IMR-90 (cell line): ENCODE data around the gene KRTAP4-2. TPM values are rescaled to one million over a fixed set of nuclear protein-coding genes. Genes with fewer than 3 reads are reported as not detected.

ENCODE experiments used
- ATAC-seq: fragments of 200-7000 bp; cut with Tn5 transposase; 2 replicates; pipeline ENCODE4 v1.9.1; 2020; ENCODE audit warnings: low read depth, mild to moderate bottlenecking, moderate library complexity
- BruUV-seq: library from RNA; stranded (reverse); fragments of 400-500 nt; replicated peaks from 2 replicates; lab custom pipeline; 2021; lab: Mats Ljungman, UMichigan
- CTCF ChIA-PET: fragments of 300-600 bp; formaldehyde crosslinking; extraction: SDS; loops from one replicate; lab custom pipeline; 2021; ENCODE audit warnings: antibody characterized with exemption; lab: Yijun Ruan, JAX
- POLR2A ChIA-PET: fragments of 300-600 bp; sonication (Branson Sonifier 250); formaldehyde crosslinking; loops from one replicate; lab custom pipeline; 2022; ENCODE audit warnings: antibody characterized with exemption; ENCODE audit not compliant: unreplicated experiment; lab: Charles Lee
- DNase-seq: peaks from one replicate; pipeline ENCODE4 v3.0.0; 2013
- H2AFZ ChIP-seq: replicated peaks from 2 replicates; pipeline ENCODE3; 2013; ENCODE audit warnings: low read length, mild to moderate bottlenecking; ENCODE audit not compliant: poor library complexity
- H2AK5ac ChIP-seq: 2 replicates; pipeline ENCODE4 v1.6.1; 2013; ENCODE audit warnings: low read depth, low read length, inconsistent platforms
- H2AK9ac ChIP-seq: replicated peaks from 2 replicates; pipeline ENCODE3; 2013; ENCODE audit warnings: mild to moderate bottlenecking, low read depth, low read length, moderate library complexity; ENCODE audit not compliant: poor library complexity
- H2BK120ac ChIP-seq: 2 replicates; pipeline ENCODE4 v1.6.1; 2013; ENCODE audit warnings: low read depth, low read length, inconsistent platforms
- H2BK15ac ChIP-seq: 3 replicates; pipeline ENCODE4 v1.6.1; 2013; ENCODE audit warnings: low read depth, low read length, inconsistent platforms
- H2BK20ac ChIP-seq: 2 replicates; pipeline ENCODE4 v1.6.1; 2013; ENCODE audit warnings: low read depth, mild to moderate bottlenecking, inconsistent platforms, low read length, moderate library complexity
- H2BK5ac ChIP-seq: 2 replicates; pipeline ENCODE4 v1.6.1; 2013; ENCODE audit warnings: mild to moderate bottlenecking, low read depth, low read length, inconsistent platforms; ENCODE audit not compliant: poor library complexity, severe bottlenecking
- H3K14ac ChIP-seq: replicated peaks from 2 replicates; pipeline ENCODE4 v1.6.1; 2013; ENCODE audit warnings: low read depth, low read length, inconsistent platforms
- H3K18ac ChIP-seq: 2 replicates; pipeline ENCODE4 v1.6.1; 2013; ENCODE audit warnings: low read depth, low read length, control low read depth
- H3K23ac ChIP-seq: 2 replicates; pipeline ENCODE4 v1.6.1; 2013; ENCODE audit warnings: low read depth, low read length, inconsistent platforms
- H3K27ac ChIP-seq: 2 replicates; pipeline ENCODE4 v1.5.1; 2013; ENCODE audit warnings: mild to moderate bottlenecking, control low read depth, low read length; ENCODE audit not compliant: insufficient read depth
- H3K27me3 ChIP-seq: 2 replicates; pipeline ENCODE4 v1.6.1; 2013; ENCODE audit warnings: low read length; ENCODE audit not compliant: control insufficient read depth, insufficient read depth
- H3K36me3 ChIP-seq: 2 replicates; pipeline ENCODE4 v1.6.1; 2013; ENCODE audit warnings: low read length, mixed read lengths; ENCODE audit not compliant: control insufficient read depth, insufficient read depth
- H3K4ac ChIP-seq: 2 replicates; pipeline ENCODE4 v1.6.1; 2013; ENCODE audit warnings: low read depth, low read length, inconsistent platforms
- H3K4me1 ChIP-seq: 2 replicates; pipeline ENCODE4 v1.6.1; 2013; ENCODE audit warnings: low read length, mixed read lengths; ENCODE audit not compliant: control insufficient read depth, insufficient read depth
- H3K4me2 ChIP-seq: 2 replicates; pipeline ENCODE4 v1.6.1; 2013; ENCODE audit warnings: low read depth, mild to moderate bottlenecking, control low read depth, low read length, moderate library complexity
- H3K4me3 ChIP-seq: 2 replicates; pipeline ENCODE4 v1.5.1; 2013; ENCODE audit warnings: low read depth, mild to moderate bottlenecking, control low read depth, low read length, moderate library complexity; ENCODE audit not compliant: insufficient read depth
- H3K56ac ChIP-seq: 2 replicates; pipeline ENCODE4 v1.6.1; 2013; ENCODE audit warnings: low read length, inconsistent platforms; ENCODE audit not compliant: insufficient read depth; ENCODE audit errors: extremely low read depth
- H3K79me1 ChIP-seq, 2 experiments: 2 replicates each; pipeline ENCODE4 v1.6.1; 2013; ENCODE audit warnings: low read length in 2 of 2, inconsistent platforms in 1 of 2, low read depth in 1 of 2
- H3K9ac ChIP-seq: 2 replicates; pipeline ENCODE4 v1.6.1; 2013; ENCODE audit warnings: low read depth, low read length, control low read depth
- H3K9me1 ChIP-seq: 2 replicates; pipeline ENCODE4 v1.6.1; 2013; ENCODE audit warnings: low read length, inconsistent platforms; ENCODE audit not compliant: insufficient read depth
- H3K9me3 ChIP-seq: 2 replicates; pipeline ENCODE4 v1.6.1; 2013; ENCODE audit warnings: low read length; ENCODE audit not compliant: control insufficient read depth, insufficient read depth
- H4K20me1 ChIP-seq: 2 replicates; pipeline ENCODE4 v1.6.1; 2013; ENCODE audit warnings: low read length, inconsistent platforms; ENCODE audit not compliant: insufficient read depth
- H4K5ac ChIP-seq: 2 replicates; pipeline ENCODE4 v1.6.1; 2013; ENCODE audit warnings: mild to moderate bottlenecking, low read depth, low read length, control low read depth
- H4K8ac ChIP-seq, 2 experiments: 2 replicates each; pipeline ENCODE4 v1.6.1; 2013; ENCODE audit warnings: low read depth in 2 of 2, low read length in 2 of 2, control low read depth in 1 of 2, inconsistent platforms in 1 of 2
- H4K91ac ChIP-seq: 2 replicates; pipeline ENCODE4 v1.6.1; 2013; ENCODE audit warnings: low read depth, low read length, inconsistent platforms; ENCODE audit not compliant: insufficient read depth
- BHLHE40 ChIP-seq: fragments of 150-350 bp; IDR thresholded peaks from 2 replicates; pipeline ENCODE4 v1.6.1; 2016; ENCODE audit warnings: mild to moderate bottlenecking, low read depth, low read length
- CEBPB ChIP-seq: IDR thresholded peaks from 2 replicates; pipeline ENCODE4 v1.6.1; 2012; ENCODE audit warnings: low read depth, low read length, improper control_type of control experiment
- CHD1 ChIP-seq: IDR thresholded peaks from 2 replicates; pipeline ENCODE4 v1.6.1; 2012; ENCODE audit warnings: low read depth, low read length, improper control_type of control experiment
- CTCF ChIP-seq: conservative IDR thresholded peaks from 2 replicates; pipeline ENCODE4 v1.5.1; 2012; ENCODE audit warnings: mild to moderate bottlenecking, low read depth, low read length, improper control_type of control experiment
- ELK1 ChIP-seq: fragments of 150-350 bp; IDR thresholded peaks from 2 replicates; pipeline ENCODE4 v1.6.1; 2016; ENCODE audit warnings: low read depth, mild to moderate bottlenecking, low read length, moderate library complexity, borderline replicate concordance
- FOS ChIP-seq: fragments of 150-350 bp; IDR thresholded peaks from 2 replicates; pipeline ENCODE4 v1.6.1; 2016; ENCODE audit warnings: low read depth, low read length
- MAFK ChIP-seq: IDR thresholded peaks from 2 replicates; pipeline ENCODE4 v1.6.1; 2012; ENCODE audit warnings: low read depth, low read length, improper control_type of control experiment
- MAZ ChIP-seq: IDR thresholded peaks from 2 replicates; pipeline ENCODE4 v1.6.1; 2012; ENCODE audit warnings: low read depth, mild to moderate bottlenecking, low read length, improper control_type of control experiment, moderate library complexity, borderline replicate concordance
- MXI1 ChIP-seq: IDR thresholded peaks from 2 replicates; pipeline ENCODE4 v1.6.1; 2012; ENCODE audit warnings: low read depth, mild to moderate bottlenecking, low read length, moderate library complexity, borderline replicate concordance
- NFE2L2 ChIP-seq: fragments of 150-350 bp; IDR thresholded peaks from 2 replicates; pipeline ENCODE4 v1.6.1; 2016; ENCODE audit warnings: low read depth, mild to moderate bottlenecking, low read length
- POLR2A ChIP-seq: IDR thresholded peaks from 2 replicates; pipeline ENCODE4 v1.6.1; 2012; ENCODE audit warnings: mild to moderate bottlenecking, low read depth, low read length
- RAD21 ChIP-seq: IDR thresholded peaks from 2 replicates; pipeline ENCODE4 v1.6.1; 2012; ENCODE audit warnings: low read length, improper control_type of control experiment
- RCOR1 ChIP-seq: IDR thresholded peaks from 2 replicates; pipeline ENCODE4 v1.6.1; 2012; ENCODE audit warnings: mild to moderate bottlenecking, low read length, improper control_type of control experiment; ENCODE audit not compliant: insufficient replicate concordance
- RFX5 ChIP-seq: IDR thresholded peaks from 2 replicates; pipeline ENCODE4 v1.8.0; 2012; ENCODE audit warnings: low read depth, mild to moderate bottlenecking, low read length, moderate library complexity
- SMC3 ChIP-seq: fragments of 150-350 bp; IDR thresholded peaks from 2 replicates; pipeline ENCODE4 v1.6.1; 2016; ENCODE audit warnings: low read depth, mild to moderate bottlenecking, antibody characterized with exemption, low read length, moderate library complexity
- USF2 ChIP-seq: fragments of 150-350 bp; IDR thresholded peaks from 2 replicates; pipeline ENCODE4 v1.6.1; 2017; ENCODE audit warnings: mild to moderate bottlenecking, antibody characterized with exemption, low read length, low read depth
- WGBS, 2 experiments: methylation state at CpG; one replicate each; pipeline versions ENCODE4 v1.1.5 to v1.1.7; 2013; ENCODE audit warnings: missing lambda C conversion rate in 2 of 2; ENCODE audit not compliant: insufficient read length in 1 of 2; ENCODE audit errors: extremely low coverage in 2 of 2; 5-methylcytosine and 5-hydroxymethylcytosine counted together
- dilution Hi-C: fragments of 300-500 bp; cut with HindIII; formaldehyde crosslinking; loops from one replicate; pipeline ENCODE4 v1.14.3; 2018; ENCODE audit warnings: low sequenced_read_pairs; ENCODE audit not compliant: unreplicated experiment
- in situ Hi-C: fragments of 300-500 bp; cut with MboI; formaldehyde crosslinking; loops from 3 replicates; pipeline ENCODE4 v1.14.3; 2019; ENCODE audit warnings: low sequenced_read_pairs, inconsistent platforms, mixed read lengths
- intact Hi-C: fragments of 100-400 bp; cut with micrococcal nuclease; formaldehyde crosslinking; loops from 2 replicates; pipeline ENCODE4 v1.10.0; 2022
- polyA plus RNA-seq, 3 experiments: library from polyadenylated mRNA; depleted of rRNA; stranded (reverse); fragments of >200 nt; gene quantifications; 2 replicates each; pipeline ENCODE4 v1.2.3, GENCODE V29; 2012; ENCODE audit warnings: low replicate concordance in 1 of 3
- total RNA-seq: library from RNA; depleted of rRNA; stranded (reverse); fragments of >200 nt; gene quantifications from 2 replicates; pipeline ENCODE4 v1.2.3, GENCODE V29; 2012

The KRTAP4-2 gene
- total and polyA plus RNA-seq, 2 of the 4 experiments (the other 2 are of a cell fraction) = not detected

GRCh38 chr17:41215681-41216080, 37.7 kb upstream of the KRTAP4-2 start:
- Histone ChIP-seq H4K91ac (no peak overlapping the region), H4K5ac (no peak overlapping the region), H3K4ac (no peak overlapping the region), H3K9me3 (no peaks in the 10 kb centered on the region), H4K20me1 (no peaks in the 10 kb centered on the region), H3K56ac (no peak overlapping the region), H3K79me1 (no peaks in the 10 kb centered on the region), H3K27ac (no peak overlapping the region), H2AFZ (no peak overlapping the region), H3K36me3 (no peaks in the 10 kb centered on the region), H2BK15ac (no peak overlapping the region), H3K27me3 (no peaks in the 10 kb centered on the region), H3K14ac (no peak overlapping the region), H3K18ac (no peak overlapping the region), H2AK9ac (no peak overlapping the region), H2BK5ac (no peak overlapping the region), H3K4me2 (no peak overlapping the region), H4K8ac (no peak overlapping the region), H3K9ac (no peak overlapping the region), H2AK5ac (no peak overlapping the region), H3K23ac (no peak overlapping the region), H3K4me1 (no peaks in the 10 kb centered on the region), H3K9me1 (peaks cover 7% of the 10 kb centered on the region; the same call in 1 of the 2 replicates), H2BK120ac (no peak overlapping the region), H2BK20ac (no peak overlapping the region), H3K4me3 (no peak overlapping the region)
- DNase-seq = no peak
- ChIA-PET CTCF (no interaction called here), POLR2A (no interaction called here)
- TF ChIP-seq MAZ (no peak), FOS (no peak), POLR2A (no peak), BHLHE40 (no peak), ELK1 (no peak), MXI1 (no peak), CHD1 (no peak), CTCF (no peak), CEBPB (no peak), MAFK (no peak), NFE2L2 (no peak), RAD21 (no peak), USF2 (no peak), SMC3 (no peak), RCOR1 (no peak), RFX5 (no peak)
- no CpG with 5 or more reads among the region's 1 CpG for WGBS, 2 experiments
- intact Hi-C loops = no loop called here
- no peak for ATAC-seq
- no TSS peak for BruUV-seq
- in situ Hi-C loops = no loop called here
- dilution Hi-C loops = no loop called here
